ENCODE data around the gene MAP3K14. TPM values are rescaled to one million over a fixed set of nuclear protein-coding genes. Genes with fewer than 3 reads are reported as not detected.

Gene MAP3K14
- total RNA-seq, 4 donors from 2014 or later, result 18.0 to 62.8 (median 34.0) TPM

DNA sequence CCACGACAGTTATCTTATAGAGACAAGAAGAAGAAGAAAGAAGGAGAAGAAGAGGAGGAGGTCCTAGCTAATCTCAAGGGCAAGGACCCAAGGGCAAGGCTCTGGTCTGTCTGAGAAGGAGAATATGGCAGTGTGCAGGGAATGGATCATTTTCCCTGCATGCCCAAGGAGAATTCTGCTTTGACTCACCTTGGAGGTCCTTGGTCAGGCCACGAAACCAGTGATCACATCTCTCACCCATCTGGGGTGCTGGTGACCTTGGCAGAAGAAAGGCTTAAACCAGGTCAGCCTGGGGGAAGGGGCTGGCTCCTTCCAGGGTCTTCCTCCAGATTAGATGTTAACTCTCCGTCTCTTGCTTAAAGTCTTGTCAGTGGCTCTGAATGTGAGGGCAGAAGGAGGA, 96.7 kb downstream of the MAP3K14 start:
- TF ChIP-seq, protein P1, sequence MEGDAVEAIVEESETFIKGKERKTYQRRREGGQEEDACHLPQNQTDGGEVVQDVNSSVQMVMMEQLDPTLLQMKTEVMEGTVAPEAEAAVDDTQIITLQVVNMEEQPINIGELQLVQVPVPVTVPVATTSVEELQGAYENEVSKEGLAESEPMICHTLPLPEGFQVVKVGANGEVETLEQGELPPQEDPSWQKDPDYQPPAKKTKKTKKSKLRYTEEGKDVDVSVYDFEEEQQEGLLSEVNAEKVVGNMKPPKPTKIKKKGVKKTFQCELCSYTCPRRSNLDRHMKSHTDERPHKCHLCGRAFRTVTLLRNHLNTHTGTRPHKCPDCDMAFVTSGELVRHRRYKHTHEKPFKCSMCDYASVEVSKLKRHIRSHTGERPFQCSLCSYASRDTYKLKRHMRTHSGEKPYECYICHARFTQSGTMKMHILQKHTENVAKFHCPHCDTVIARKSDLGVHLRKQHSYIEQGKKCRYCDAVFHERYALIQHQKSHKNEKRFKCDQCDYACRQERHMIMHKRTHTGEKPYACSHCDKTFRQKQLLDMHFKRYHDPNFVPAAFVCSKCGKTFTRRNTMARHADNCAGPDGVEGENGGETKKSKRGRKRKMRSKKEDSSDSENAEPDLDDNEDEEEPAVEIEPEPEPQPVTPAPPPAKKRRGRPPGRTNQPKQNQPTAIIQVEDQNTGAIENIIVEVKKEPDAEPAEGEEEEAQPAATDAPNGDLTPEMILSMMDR (IDR thresholded peaks at IDR 0.05 in 4 of 5, conservative IDR thresholded peaks at IDR 0.05 in 1 of 5), result no peak
- no peak for TF ChIP-seq POLR2A (IDR thresholded peaks at IDR 0.05)
- H3K4me1 ChIP-seq, result peaks cover 5 to 9% of the 10 kb centered on the region in 2 donors
- H3K9me3 ChIP-seq, result no peaks in the 10 kb centered on the region
- H3K27ac ChIP-seq, result no peak overlapping the region
- no peak for ATAC-seq
- H3K36me3 ChIP-seq, result no peaks in the 10 kb centered on the region
- peaks cover 0 to 4% (median 0%) of the 10 kb centered on the region in 3 donors for H3K27me3 ChIP-seq
- in situ Hi-C loops (cut with MboI; ENCODE audit: low sequenced_read_pairs in 4 of 4) (loop anchor here in 2 of 4 donors (10.0 to 25.0 kb wide), 2 partner anchors 105 to 617 kb away; partner anchors contain the start of gene SPPL2C (in 1 of the 2)), intact Hi-C loops (cut with DNase I; ENCODE audit: low total_unique reads) (no loop called here)
- no peak for DNase-seq
- no peak overlapping the region for H3K4me3 ChIP-seq

DNA sequence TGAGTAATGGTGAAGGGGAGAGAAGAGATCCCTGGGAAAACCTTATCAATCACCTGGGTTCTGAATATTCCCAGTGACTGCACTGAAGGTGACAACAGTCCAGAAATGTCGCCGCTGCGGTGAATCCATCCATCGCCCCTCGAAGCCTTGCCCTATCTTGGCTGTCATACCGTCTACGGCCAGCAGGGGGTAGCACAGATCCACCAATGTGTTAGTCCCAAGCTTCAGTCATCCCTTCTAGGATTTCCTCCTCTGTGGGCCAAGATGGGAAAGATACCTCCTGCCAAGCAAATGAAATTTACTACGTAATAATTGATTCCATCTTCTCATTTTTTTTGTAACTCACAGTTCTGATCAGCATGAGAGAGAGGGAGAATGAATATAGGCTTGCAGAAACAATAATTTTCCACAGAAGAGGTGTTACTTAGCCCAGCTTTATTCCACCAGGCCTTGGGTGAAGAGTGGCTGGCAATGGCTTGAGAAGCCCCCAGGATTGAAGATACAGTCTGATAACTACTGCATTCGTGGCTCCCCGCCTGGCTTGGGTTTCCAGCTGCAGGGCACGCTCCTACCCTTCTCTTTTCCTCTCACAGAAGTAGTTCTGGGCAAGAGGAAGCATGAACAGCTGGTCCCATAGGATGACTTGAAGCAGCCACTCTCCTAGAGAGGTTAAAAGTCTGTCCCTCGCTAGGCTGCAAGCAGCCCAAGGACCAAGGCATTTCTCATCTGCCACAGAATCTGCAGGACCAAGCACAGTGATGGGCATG, 97.7 kb downstream of the MAP3K14 start:
- ATAC-seq (peak; percentile 83 to 92), DNase-seq (peak; percentile 60 to 76)
- H3K36me3 ChIP-seq, result no peaks in the 10 kb centered on the region
- TF ChIP-seq, protein P1 (IDR thresholded peaks at IDR 0.05 in 4 of 5, conservative IDR thresholded peaks at IDR 0.05 in 1 of 5), result peak; percentile 89 to 99 (median 95)
- no peak for TF ChIP-seq POLR2A (IDR thresholded peaks at IDR 0.05)
- intact Hi-C loops (cut with DNase I; ENCODE audit: low total_unique reads) (loop anchor here (1.0 to 2.0 kb wide), 3 partner anchors 16 to 166 kb away; no protein-coding TSS in a partner anchor), in situ Hi-C loops (cut with MboI; ENCODE audit: low sequenced_read_pairs in 4 of 4) (loop anchor here (5.0 to 25.0 kb wide), 3 partner anchors 166 to 618 kb away; partner anchors contain the start of gene SPPL2C (in 1 of the 4))
- H3K4me1 ChIP-seq, result peaks cover 0 to 4% of the 10 kb centered on the region in 2 donors
- peaks cover 0 to 4% (median 0%) of the 10 kb centered on the region in 3 donors for H3K27me3 ChIP-seq
- H3K4me3 ChIP-seq, result no peak overlapping the region
- no peaks in the 10 kb centered on the region for H3K9me3 ChIP-seq
- no peak overlapping the region for H3K27ac ChIP-seq

Other genes starting within 250 kb of the MAP3K14 start
- gene PLCD3, start 184.5 kb downstream of the MAP3K14 start, total RNA-seq, result 100 to 1,000 TPM in 1 of 4 donors, 10 to 100 TPM in 3; 38.6 to 186 (median 75.1) TPM
- 1 to 10 TPM; 2.2 to 3.2 (median 2.5) TPM for gene ACBD4, start 181.3 kb downstream of the MAP3K14 start, total RNA-seq
- 10 to 100 TPM; 26.3 to 79.6 (median 36.9) TPM for gene HEXIM1, start 168.5 kb downstream of the MAP3K14 start, total RNA-seq
- 10 to 100 TPM; 31.4 to 70.8 (median 64.9) TPM for gene HEXIM2, start 155.1 kb downstream of the MAP3K14 start, total RNA-seq
- gene FMNL1, start 95.1 kb downstream of the MAP3K14 start, total RNA-seq, result 1 to 10 TPM in 3 of 4 donors, under 1 TPM in 1; 0.22 to 5.2 (median 3.0) TPM
- gene SPATA32, start 54.9 kb downstream of the MAP3K14 start, total RNA-seq, result not detected
- 1 to 10 TPM; 4.2 to 6.0 (median 5.1) TPM for gene ARHGAP27, start 115.8 kb upstream of the MAP3K14 start, total RNA-seq
- 10 to 100 TPM; 27.5 to 86.8 (median 31.3) TPM for gene PLEKHM1, start 173.7 kb upstream of the MAP3K14 start, total RNA-seq

Measured in gastrocnemius medialis (tissue), 4 donors.